Activated T-cell treated with anti-CD3 and anti-CD28 coated beads, Interleukin-2, amount 50 U/mL, for 72 hours (primary cell): ENCODE measurements around the gene TBXA2R. TPM values are rescaled to one million over a fixed set of nuclear protein-coding genes. Genes with fewer than 3 reads are reported as not detected.
A peak's percentile ranks its signal among the peaks of the same experiment; 100 is the strongest.
"Not testable (repeated sequence)": the region's sequence is repeated elsewhere in the genome, so short reads cannot be mapped to it uniquely, and the experiment has no call there.

ENCODE experiments used
- ATAC-seq, 2 donors: fragments of 150-1000 bp; cut with Tn5 transposase; replicated peaks in 1 of 2; 2 replicates each; pipeline ENCODE4 v1.10.0; 2021; ENCODE audit warnings: moderate library complexity in 2 of 2, mild to moderate bottlenecking in 1 of 2
- DNase-seq, 2 donors: peaks; one replicate each; pipeline ENCODE4 v3.0.0; 2021 to 2022; ENCODE audit warnings: mixed read lengths in 1 of 2
- H3K27ac Mint-ChIP-seq: one replicate; pipeline ENCODE4 v1.8.0; 2022; ENCODE audit warnings: mild to moderate bottlenecking, moderate library complexity, mixed read lengths
- H3K27me3 Mint-ChIP-seq: one replicate; pipeline ENCODE4 v1.8.0; 2022; ENCODE audit warnings: low read depth, mixed read lengths
- H3K36me3 Mint-ChIP-seq, 2 donors: one replicate each; pipeline ENCODE4 v1.8.0; 2022; ENCODE audit warnings: mixed read lengths in 2 of 2, mild to moderate bottlenecking in 1 of 2; ENCODE audit not compliant: insufficient read depth in 2 of 2
- H3K4me1 Mint-ChIP-seq: one replicate; pipeline ENCODE4 v1.8.0; 2022; ENCODE audit warnings: low read depth, mixed read lengths
- H3K4me3 Mint-ChIP-seq, 2 donors: one replicate each; pipeline ENCODE4 v1.8.0; 2022; ENCODE audit warnings: mild to moderate bottlenecking in 2 of 2, mixed read lengths in 2 of 2, moderate library complexity in 2 of 2
- H3K9me3 Mint-ChIP-seq, 2 donors: one replicate each; pipeline ENCODE4 v1.8.0; 2022; ENCODE audit warnings: mixed read lengths in 2 of 2
- total RNA-seq, 2 donors: library from RNA; stranded (reverse); gene quantifications; one replicate each; pipeline ENCODE4 v1.2.3, GENCODE V29; 2022

The TBXA2R gene
- 1 to 10 TPM; 1.5 to 2.9 TPM for total RNA-seq

DNA sequence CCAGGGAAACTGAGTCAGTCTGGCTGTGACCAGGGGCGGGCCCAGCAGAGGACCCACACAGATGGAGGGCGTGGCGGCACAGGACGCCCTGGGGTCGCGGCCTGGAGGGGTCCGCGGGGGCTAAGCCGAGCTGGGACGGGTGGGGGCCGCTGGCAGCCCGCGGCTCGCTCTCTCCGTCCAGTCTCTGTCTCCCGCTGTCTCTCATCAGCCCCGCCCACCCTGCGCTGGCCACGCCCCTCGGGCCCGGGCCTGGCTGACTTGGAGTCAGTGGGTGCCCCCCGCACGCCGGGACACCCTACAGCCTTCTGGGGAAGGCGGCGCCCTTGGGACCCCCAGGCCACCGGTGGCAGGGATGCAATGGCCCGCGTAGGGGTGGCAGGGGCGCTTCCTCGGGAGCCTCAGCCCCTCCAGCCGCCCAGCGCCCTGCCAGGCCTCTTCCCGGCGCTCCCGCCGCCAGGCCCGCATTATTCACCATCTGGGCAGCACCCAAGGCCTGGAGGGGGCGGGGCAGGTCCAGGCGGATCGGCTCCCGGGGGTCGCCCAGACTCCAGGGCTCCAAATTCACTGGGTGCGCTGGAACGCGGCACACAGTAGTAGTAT is at the start of gene TBXA2R:
TBXA2R (minus strand) TSS at position 186 of the 600 bp plus-strand sequence. CDS start 6,241 bp downstream, outside the sequence.
- Mint-ChIP-seq H3K27me3 (peaks cover 6% of the 10 kb centered on the region), H3K4me3 (peak within 1 kb of the TSS in 1 of 2 donors; percentile 52), H3K4me1 (peaks cover 7% of the 10 kb centered on the region), H3K36me3 (peaks cover 0 to 3% of the 10 kb centered on the region in 2 donors), H3K27ac (no peak within 1 kb of the TSS), H3K9me3 (no peaks in the 10 kb centered on the region)
- DNase-seq = peak; percentile 71 to 77
- peak; percentile 65 for ATAC-seq

DNA sequence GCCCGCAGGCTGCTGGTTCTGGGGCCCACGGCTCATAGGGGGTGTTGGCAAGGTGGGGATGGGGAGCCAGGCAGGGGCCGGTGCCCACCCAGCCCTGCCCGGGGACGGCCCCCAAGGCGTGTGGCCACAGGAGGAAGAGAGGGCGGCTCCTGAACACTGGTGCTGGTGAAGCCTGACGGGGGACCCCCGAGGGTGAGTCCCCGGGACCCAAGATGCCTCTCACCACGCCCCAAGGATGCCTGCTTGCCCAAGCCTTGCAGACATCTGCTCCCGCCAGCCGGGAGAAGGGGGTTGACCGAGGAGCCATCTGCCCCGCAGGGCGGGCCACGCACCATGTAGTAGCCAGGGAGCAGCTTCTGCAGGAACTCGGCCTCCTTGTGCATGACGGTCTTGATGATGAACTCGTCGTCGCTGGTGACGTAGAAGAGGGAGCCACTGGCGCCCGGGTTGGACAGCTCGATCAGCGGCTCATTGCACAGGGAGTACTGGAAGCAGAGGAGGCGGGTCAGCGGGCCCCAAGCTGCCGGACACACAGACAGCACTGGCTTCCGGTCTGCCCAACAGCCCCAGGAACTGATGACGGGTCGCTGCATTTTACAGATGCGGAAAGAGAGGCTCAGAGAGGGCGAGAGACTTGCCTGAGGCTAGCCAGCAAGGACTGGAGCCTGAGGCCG is 49.5 kb upstream of the TBXA2R start:
- Mint-ChIP-seq H3K27me3 (no peaks in the 10 kb centered on the region), H3K4me1 (no peaks in the 10 kb centered on the region), H3K36me3 (peaks cover 0 to 3% of the 10 kb centered on the region in 2 donors), H3K4me3 (no peak overlapping the region), H3K27ac (no peak overlapping the region), H3K9me3 (no peaks in the 10 kb centered on the region)
- ATAC-seq (no peak), DNase-seq (no peak)

GRCh38 chr19:3655402-3656072 is 48.9 kb upstream of the TBXA2R start:
- Mint-ChIP-seq H3K9me3 (no peaks in the 10 kb centered on the region), H3K36me3 (peaks cover 0 to 3% of the 10 kb centered on the region in 2 donors), H3K27ac (no peak overlapping the region), H3K4me3 (no peak overlapping the region), H3K27me3 (no peaks in the 10 kb centered on the region), H3K4me1 (no peaks in the 10 kb centered on the region)
- DNase-seq (no peak), ATAC-seq (no peak)

DNA sequence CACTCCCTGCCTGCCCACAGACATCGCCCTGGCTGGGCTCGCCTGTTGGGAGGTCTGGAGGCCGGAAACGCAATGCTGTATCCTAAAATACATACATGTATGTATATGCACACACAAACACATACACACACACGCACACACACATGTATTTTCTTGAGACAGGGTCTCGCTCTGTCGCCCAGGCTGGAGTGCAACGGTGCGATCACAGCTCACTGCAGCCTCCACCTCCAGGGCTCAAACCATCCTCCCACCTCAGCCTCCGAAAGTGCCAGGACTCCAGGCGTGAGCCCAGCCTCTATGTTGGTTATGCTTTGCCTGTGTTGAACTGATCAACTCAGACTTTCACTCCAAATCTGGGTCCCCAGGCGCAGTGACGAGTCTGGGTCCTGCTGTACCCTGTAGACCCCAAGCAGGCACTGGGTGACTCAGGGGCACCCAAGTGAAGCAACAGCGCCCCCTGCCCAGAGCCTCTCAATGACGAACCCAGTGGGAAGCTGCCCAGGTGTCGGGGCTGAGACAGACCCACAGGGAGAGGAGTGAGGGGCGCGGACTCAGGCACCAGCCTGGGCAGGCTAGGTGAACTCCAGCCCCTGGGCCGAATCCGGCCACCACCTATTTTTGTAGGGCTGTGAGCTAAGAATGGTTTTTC is 47.3 kb upstream of the TBXA2R start:
- DNase-seq = peak; percentile 19 to 22
- Mint-ChIP-seq H3K4me3 (no peak overlapping the region), H3K36me3 (peaks cover 0 to 3% of the 10 kb centered on the region in 2 donors), H3K27me3 (no peaks in the 10 kb centered on the region), H3K4me1 (no peaks in the 10 kb centered on the region), H3K27ac (no peak overlapping the region), H3K9me3 (no peaks in the 10 kb centered on the region)
- ATAC-seq = no peak

- Mint-ChIP-seq H3K4me3 (no peak overlapping the region), H3K27me3 (no peaks in the 10 kb centered on the region), H3K36me3 (peaks cover 0 to 3% of the 10 kb centered on the region in 2 donors), H3K9me3 (no peaks in the 10 kb centered on the region), H3K27ac (no peak overlapping the region), H3K4me1 (no peaks in the 10 kb centered on the region)
- DNase-seq (no peak), ATAC-seq (no peak)
Observed at GRCh38 chr19:3653081-3653795, 46.6 kb upstream of the TBXA2R start.

DNA sequence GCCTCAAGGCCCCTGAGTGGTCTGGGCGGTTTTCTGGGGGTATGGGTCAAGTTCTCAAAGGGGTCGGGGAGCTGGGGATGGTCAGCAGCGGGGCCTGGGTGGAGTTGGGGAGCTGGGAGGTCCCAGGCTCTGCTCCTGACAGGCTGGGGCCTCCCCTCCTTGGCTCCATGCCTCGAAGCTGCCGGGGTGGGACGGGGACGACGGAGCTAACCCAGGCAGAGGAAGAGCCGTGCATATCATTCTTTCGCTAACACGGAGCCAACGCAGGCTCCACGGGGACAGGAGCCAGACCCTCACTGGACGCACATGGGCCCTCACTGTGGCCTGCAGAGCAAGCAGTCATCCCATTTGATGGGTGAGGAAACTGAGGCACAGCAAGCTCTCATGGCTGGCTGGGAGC is 45.7 kb upstream of the TBXA2R start:
- H3K9me3 Mint-ChIP-seq = no peaks in the 10 kb centered on the region
- no peaks in the 10 kb centered on the region for H3K4me1 Mint-ChIP-seq
- DNase-seq (no peak), ATAC-seq (no peak)
- H3K36me3 Mint-ChIP-seq = peaks cover 0 to 3% of the 10 kb centered on the region in 2 donors
- H3K27me3 Mint-ChIP-seq = no peaks in the 10 kb centered on the region
- H3K27ac Mint-ChIP-seq = no peak overlapping the region
- H3K4me3 Mint-ChIP-seq = no peak overlapping the region

DNA sequence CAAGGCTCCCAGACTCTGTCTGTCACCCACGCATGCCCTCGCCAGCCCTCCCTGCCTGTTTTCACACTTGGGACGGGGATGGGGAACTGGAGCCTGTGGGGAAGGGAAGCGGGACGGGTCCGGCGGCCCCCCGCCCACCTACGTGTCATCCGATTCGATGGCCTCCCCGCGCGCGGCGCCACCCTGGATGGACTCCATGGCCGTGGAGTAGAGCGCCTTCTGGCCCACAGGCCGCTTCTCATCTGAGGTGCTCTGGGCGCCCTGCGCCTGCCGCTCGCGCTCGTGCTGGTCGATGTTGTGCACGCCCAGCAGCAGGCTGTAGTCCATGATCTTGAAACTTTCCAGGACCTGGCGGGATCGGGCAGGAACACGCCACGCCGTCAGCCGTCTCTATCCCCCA is 45.0 kb upstream of the TBXA2R start:
- H3K4me1 Mint-ChIP-seq = no peaks in the 10 kb centered on the region
- no peak overlapping the region for H3K27ac Mint-ChIP-seq
- no peaks in the 10 kb centered on the region for H3K27me3 Mint-ChIP-seq
- no peaks in the 10 kb centered on the region for H3K36me3 Mint-ChIP-seq
- no peaks in the 10 kb centered on the region for H3K9me3 Mint-ChIP-seq
- no peak overlapping the region for H3K4me3 Mint-ChIP-seq
- no peak for DNase-seq
- no peak for ATAC-seq

GRCh38 chr19:3649888-3650287 is 43.2 kb upstream of the TBXA2R start:
- Mint-ChIP-seq H3K9me3 (no peaks in the 10 kb centered on the region), H3K27ac (no peak overlapping the region), H3K4me1 (no peaks in the 10 kb centered on the region), H3K36me3 (no peaks in the 10 kb centered on the region), H3K4me3 (no peak overlapping the region), H3K27me3 (no peaks in the 10 kb centered on the region)
- ATAC-seq (no peak), DNase-seq (no peak)

- Mint-ChIP-seq H3K4me3 (no peak overlapping the region), H3K36me3 (no peaks in the 10 kb centered on the region), H3K9me3 (no peaks in the 10 kb centered on the region), H3K27ac (no peak overlapping the region), H3K4me1 (no peaks in the 10 kb centered on the region), H3K27me3 (no peaks in the 10 kb centered on the region)
- ATAC-seq = no peak
- DNase-seq = no peak
Observed at GRCh38 chr19:3648037-3648905, 41.6 kb upstream of the TBXA2R start.

DNA sequence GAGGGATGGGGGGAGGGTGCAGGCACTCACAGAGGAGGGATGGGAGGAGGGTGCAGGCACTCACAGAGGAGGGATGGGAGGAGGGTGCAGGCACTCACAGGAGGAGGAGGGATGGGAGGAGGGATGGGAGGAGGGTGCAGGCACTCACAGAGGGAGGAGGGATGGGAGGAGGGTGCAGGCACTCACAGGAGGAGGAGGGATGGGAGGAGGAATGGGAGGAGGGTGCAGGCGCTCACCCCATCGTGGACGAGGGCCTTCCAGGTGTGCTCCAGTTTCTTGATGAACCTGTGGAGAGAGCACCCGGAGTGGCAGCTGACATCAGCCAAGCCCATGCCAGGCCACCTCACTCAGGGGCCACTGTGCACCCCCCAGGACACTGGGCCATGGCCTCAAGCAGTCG is 40.4 kb upstream of the TBXA2R start:
- H3K4me3 Mint-ChIP-seq, H3K9me3 Mint-ChIP-seq, ATAC-seq: not testable (repeated sequence)

GRCh38 chr19:3646336-3647092 is 39.8 kb upstream of the TBXA2R start:
- DNase-seq (no peak), ATAC-seq (no peak)
- Mint-ChIP-seq H3K4me3 (no peak overlapping the region), H3K36me3 (no peaks in the 10 kb centered on the region), H3K27ac (no peak overlapping the region), H3K9me3 (no peaks in the 10 kb centered on the region), H3K27me3 (no peaks in the 10 kb centered on the region), H3K4me1 (no peaks in the 10 kb centered on the region)

More for the DNA sequence above, 40.4 kb upstream of the TBXA2R start:
- H3K36me3 Mint-ChIP-seq, H3K27me3 Mint-ChIP-seq, H3K27ac Mint-ChIP-seq, H3K4me1 Mint-ChIP-seq, DNase-seq: not testable (repeated sequence)
